ENCODE data around the gene NOD2.

GRCh38 chr16:50667497-50668367 is 25.7 kb upstream of the NOD2 start:
- peak; percentile 4; the same call in 1 of the 2 replicates for TF ChIP-seq CTCF (conservative IDR thresholded peaks at IDR 0.05)
- TF ChIP-seq ZFX (IDR thresholded peaks at IDR 0.05), result no peak

Measured in C4-2B (cell line).